OCI-LY1 (cell line): ENCODE data around the gene GALNT16.

ENCODE experiments used
- H2AFZ ChIP-seq: fragments of 200-600 bp; sonication (generic), shearing (Covaris generic); 2 replicates; pipeline ENCODE4 v1.6.0; 2014; ENCODE audit warnings: antibody characterized with exemption, mild to moderate bottlenecking, low read length
- H3F3A ChIP-seq: fragments of 200-600 bp; sonication (generic), shearing (Covaris generic); 2 replicates; pipeline ENCODE4 v1.6.0; 2014; ENCODE audit warnings: mild to moderate bottlenecking, antibody characterized with exemption, low read length, moderate library complexity; ENCODE audit not compliant: insufficient read depth
- H3K27ac ChIP-seq: fragments of 200-600 bp; sonication (generic); 2 replicates; pipeline ENCODE4 v1.5.1; 2014; ENCODE audit warnings: low read length, mixed run types, mild to moderate bottlenecking, low read depth; ENCODE audit not compliant: poor library complexity, severe bottlenecking
- H3K27me3 ChIP-seq: fragments of 200-600 bp; sonication (generic); 2 replicates; pipeline ENCODE4 v1.6.0; 2014; ENCODE audit warnings: antibody characterized with exemption, mild to moderate bottlenecking, low read length, moderate library complexity; ENCODE audit not compliant: insufficient read depth
- H3K36me3 ChIP-seq: fragments of 200-600 bp; sonication (generic); 2 replicates; pipeline ENCODE4 v1.6.1; 2014; ENCODE audit warnings: mild to moderate bottlenecking, antibody characterized with exemption, low read length, moderate library complexity, mixed read lengths; ENCODE audit not compliant: insufficient read depth
- H3K4me1 ChIP-seq: fragments of 200-600 bp; sonication (generic); 2 replicates; pipeline ENCODE4 v1.5.1; 2014; ENCODE audit warnings: mild to moderate bottlenecking, low read length, moderate library complexity; ENCODE audit not compliant: insufficient read depth, severe bottlenecking
- H3K4me2 ChIP-seq: fragments of 200-600 bp; sonication (generic), shearing (Covaris generic); 2 replicates; pipeline ENCODE4 v1.6.1; 2014; ENCODE audit warnings: low read length
- H3K4me3 ChIP-seq: fragments of 200-600 bp; sonication (generic); 2 replicates; pipeline ENCODE4 v1.5.1; 2014; ENCODE audit warnings: low read length, low read depth, mild to moderate bottlenecking, mixed read lengths; ENCODE audit not compliant: poor library complexity, severe bottlenecking
- H3K79me2 ChIP-seq: fragments of 200-600 bp; shearing (Covaris generic); 2 replicates; pipeline ENCODE4 v1.6.1; 2016; ENCODE audit warnings: mixed run types, low read length, mixed read lengths; ENCODE audit not compliant: insufficient read depth
- H3K9ac ChIP-seq: fragments of 200-600 bp; sonication (generic), shearing (Covaris generic); 2 replicates; pipeline ENCODE4 v1.6.1; 2014; ENCODE audit warnings: mild to moderate bottlenecking, low read length, mixed read lengths
- H3K9me2 ChIP-seq: fragments of 200-600 bp; sonication (generic), shearing (Covaris generic); 2 replicates; pipeline ENCODE4 v1.6.1; 2014; ENCODE audit warnings: low read depth, mild to moderate bottlenecking, low read length, mixed read lengths
- H3K9me3 ChIP-seq: fragments of 200-600 bp; shearing (Covaris generic); 2 replicates; pipeline ENCODE4 v1.6.1; 2014; ENCODE audit warnings: low read length, mixed read lengths
- H4K20me1 ChIP-seq: fragments of 200-600 bp; sonication (generic), shearing (Covaris generic); 2 replicates; pipeline ENCODE4 v1.6.0; 2016; ENCODE audit warnings: mild to moderate bottlenecking, low read length; ENCODE audit not compliant: insufficient read depth
- CTCF ChIP-seq: fragments of 200-600 bp; sonication (generic), shearing (Covaris generic); IDR thresholded peaks from 2 replicates; pipeline ENCODE4 v1.5.1; 2017; ENCODE audit warnings: mild to moderate bottlenecking, antibody characterized with exemption, low read length, moderate library complexity, mixed read lengths
- EZH2 ChIP-seq: fragments of 200-600 bp; sonication (generic), shearing (Covaris generic); IDR thresholded peaks from 2 replicates; pipeline ENCODE4 v1.8.0; 2017; ENCODE audit warnings: borderline replicate concordance, mixed run types, mild to moderate bottlenecking, antibody characterized with exemption, low read length, moderate library complexity, mixed read lengths

GALNT16 gene

DNA sequence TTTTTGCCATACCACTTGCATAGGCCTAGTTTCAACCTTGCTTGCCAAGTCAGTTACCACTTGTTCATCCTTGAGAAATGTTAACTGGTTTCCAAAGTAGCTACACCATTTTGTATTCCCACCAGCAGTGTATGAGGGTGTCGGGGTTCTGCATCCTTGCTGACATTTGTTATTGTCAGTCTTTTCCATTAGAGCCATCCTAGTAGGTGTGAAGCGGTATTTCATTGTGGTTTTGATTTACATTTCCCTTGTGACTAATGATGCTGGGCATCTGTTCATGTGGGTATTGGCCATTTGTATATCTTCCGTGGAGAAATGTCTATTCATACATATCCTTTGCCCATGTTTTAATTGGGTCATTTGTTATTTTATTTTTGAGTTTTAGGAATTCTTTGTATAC lies 27.6 kb upstream of the GALNT16 start:
- Histone ChIP-seq H3K9ac (no peak overlapping the region), H3K27me3 (no peaks in the 10 kb centered on the region), H3K9me2 (no peaks in the 10 kb centered on the region), H3F3A (no peaks in the 10 kb centered on the region), H2AFZ (no peak overlapping the region), H4K20me1 (no peaks in the 10 kb centered on the region), H3K27ac (no peak overlapping the region), H3K36me3 (no peaks in the 10 kb centered on the region), H3K4me2 (no peak overlapping the region), H3K4me3 (no peak overlapping the region), H3K4me1 (no peaks in the 10 kb centered on the region), H3K79me2 (no peaks in the 10 kb centered on the region), H3K9me3 (no peaks in the 10 kb centered on the region)
- no peak for TF ChIP-seq CTCF
- TF ChIP-seq EZH2, result no peak

DNA sequence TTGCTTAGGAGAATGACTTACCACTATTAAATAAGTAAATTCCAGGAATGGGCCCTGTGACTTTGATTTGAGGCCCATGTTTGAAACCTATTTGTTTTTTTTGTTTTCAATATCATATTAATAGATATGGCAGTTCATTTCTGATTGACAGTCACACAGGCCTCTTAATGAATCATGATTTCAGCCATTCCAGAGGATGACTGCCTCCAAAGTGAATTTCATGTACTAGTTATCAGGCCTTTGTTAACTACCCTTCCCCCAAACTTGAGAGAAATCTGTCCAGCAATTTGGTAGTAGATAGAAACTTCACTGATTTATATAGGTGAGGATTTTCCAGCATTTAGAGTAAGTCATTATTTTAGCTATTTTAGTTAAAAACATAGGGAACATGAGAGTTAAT lies 25.9 kb upstream of the GALNT16 start:
- Histone ChIP-seq H3K9me3 (no peaks in the 10 kb centered on the region), H3K4me1 (no peaks in the 10 kb centered on the region), H3K79me2 (no peaks in the 10 kb centered on the region), H3F3A (no peaks in the 10 kb centered on the region), H3K9me2 (no peaks in the 10 kb centered on the region), H3K9ac (no peak overlapping the region), H4K20me1 (no peaks in the 10 kb centered on the region), H3K27me3 (no peaks in the 10 kb centered on the region), H2AFZ (no peak overlapping the region), H3K4me3 (no peak overlapping the region), H3K4me2 (no peak overlapping the region), H3K36me3 (0 out of 2 replicates have a peak, but pooled peaks cover 6% of the 10 kb centered on the region), H3K27ac (no peak overlapping the region)
- TF ChIP-seq EZH2, result no peak
- TF ChIP-seq CTCF, result no peak

- Histone ChIP-seq H3K79me2 (no peaks in the 10 kb centered on the region), H3K4me3 (no peak overlapping the region), H3K27me3 (no peaks in the 10 kb centered on the region), H3K36me3 (0 out of 2 replicates have a peak, but pooled peaks cover 6% of the 10 kb centered on the region), H3F3A (no peaks in the 10 kb centered on the region), H3K9me3 (no peaks in the 10 kb centered on the region), H3K4me1 (no peaks in the 10 kb centered on the region), H3K9ac (no peak overlapping the region), H4K20me1 (no peaks in the 10 kb centered on the region), H3K27ac (no peak overlapping the region), H3K9me2 (no peaks in the 10 kb centered on the region), H2AFZ (no peak overlapping the region), H3K4me2 (no peak overlapping the region)
- TF ChIP-seq EZH2, result no peak
- TF ChIP-seq CTCF, result no peak
Observed at GRCh38 chr14:69235708-69236107, 24.2 kb upstream of the GALNT16 start.
